COR-L47 (cell line): ENCODE measurements around the gene LPAR2.
A peak's percentile ranks its signal among the peaks of the same experiment; 100 is the strongest.
"Not testable (repeated sequence)": the region's sequence is repeated elsewhere in the genome, so short reads cannot be mapped to it uniquely, and the experiment has no call there.

Experiments
- DNase-seq: peaks from one replicate; lab custom pipeline; 2025; lab: John Stamatoyannopoulos, UW

Gene LPAR2

GRCh38 chr19:19627621-19628500, at the start of gene LPAR2:
LPAR2 (minus strand) TSS chr19:19628220; CDS start chr19:19627275, 945 bp downstream.
- DNase-seq, result peak; percentile 37

GRCh38 chr19:19677579-19677978, 49.6 kb upstream of the LPAR2 start:
- no peak for DNase-seq

GRCh38 chr19:19674315-19674714, 46.3 kb upstream of the LPAR2 start:
- no peak for DNase-seq

GRCh38 chr19:19672816-19673215, 44.8 kb upstream of the LPAR2 start:
- DNase-seq, result no peak

GRCh38 chr19:19670070-19670551, 42.1 kb upstream of the LPAR2 start:
- no peak for DNase-seq

GRCh38 chr19:19668230-19669012, 40.4 kb upstream of the LPAR2 start, which contains the start of gene ZNF101:
ZNF101 (plus strand) TSS chr19:19668839; CDS start chr19:19668964, 125 bp downstream.
- peak; percentile 95 for DNase-seq

GRCh38 chr19:19665420-19665948, 37.5 kb upstream of the LPAR2 start:
- DNase-seq, result not testable (repeated sequence)

GRCh38 chr19:19663256-19664120, 35.5 kb upstream of the LPAR2 start, which contains the start of gene ATP13A1:
ATP13A1 (minus strand) TSS chr19:19663676; CDS start chr19:19663666, 10 bp downstream.
- peak; percentile 99 for DNase-seq

GRCh38 chr19:19662871-19663255, 34.8 kb upstream of the LPAR2 start:
- DNase-seq, result no peak

GRCh38 chr19:19662344-19662743, 34.3 kb upstream of the LPAR2 start:
- DNase-seq, result no peak

- DNase-seq, result no peak
These were observed 33.7 kb upstream of the LPAR2 start for GRCh38 chr19:19661675-19662251.

- no peak for DNase-seq
These were observed 33.2 kb upstream of the LPAR2 start for GRCh38 chr19:19661141-19661674.

- no peak for DNase-seq
These were observed 31.7 kb upstream of the LPAR2 start for GRCh38 chr19:19659646-19660245.

GRCh38 chr19:19657397-19657783, 29.4 kb upstream of the LPAR2 start:
- DNase-seq, result no peak

GRCh38 chr19:19656451-19657396, 28.7 kb upstream of the LPAR2 start:
- DNase-seq, result no peak

- no peak for DNase-seq
These were observed 27.8 kb upstream of the LPAR2 start for GRCh38 chr19:19655641-19656343.

GRCh38 chr19:19655051-19655594, 27.1 kb upstream of the LPAR2 start:
- DNase-seq, result no peak

- DNase-seq, result no peak
These were observed 26.4 kb upstream of the LPAR2 start for GRCh38 chr19:19654441-19654840.
